A549 (cell line): ENCODE measurements around the gene GRIP1. TPM values are rescaled to one million over a fixed set of nuclear protein-coding genes. Genes with fewer than 3 reads are reported as not detected.

ENCODE experiments used
- ATAC-seq, 2 experiments: fragments of 200-7000 bp in 1 of 2; fragments of >200 bp in 1 of 2; cut with Nextera tagmentation in 1 of 2; cut with Tn5 transposase in 1 of 2; 3 replicates each; pipeline versions ENCODE4 v1.8.0 to v1.9.1; 2018 to 2020; ENCODE audit warnings: mild to moderate bottlenecking in 1 of 2, moderate library complexity in 1 of 2
- CTCF ChIA-PET: fragments of 300-600 bp; sonication (Branson Sonifier 250); formaldehyde crosslinking; extraction: SDS; loops from one replicate; lab custom pipeline; 2021; ENCODE audit warnings: antibody characterized with exemption, inconsistent platforms; lab: Yijun Ruan, JAX
- POLR2A ChIA-PET: fragments of 350-600 bp; formaldehyde crosslinking; extraction: SDS; loops from one replicate; lab custom pipeline; 2021; ENCODE audit warnings: antibody characterized with exemption, inconsistent platforms; lab: Yijun Ruan, JAX
- DNase-seq, 2 experiments: peaks; one replicate each; pipeline versions ENCODE4 v3.0.0 to v3.0.0-alpha.2; 2011 to 2016; ENCODE audit warnings: low read depth in 1 of 2, low spot score in 1 of 2
- FAIRE-seq: peaks from 2 replicates; lab custom pipeline; 2011; peaks lifted over from hg19 to GRCh38; lab: Jason Lieb, UNC
- H3K27ac ChIP-seq, 2 experiments: fragments of >200 bp; sonication (Bioruptor Twin); formaldehyde crosslinking; 3 replicates each; pipeline ENCODE4 v1.5.1; 2016 to 2017
- H3K4me1 ChIP-seq: fragments of >200 bp; sonication (Bioruptor Twin); formaldehyde crosslinking; 3 replicates; pipeline ENCODE4 v1.6.1; 2016
- H3K4me2 ChIP-seq: fragments of >200 bp; sonication (Bioruptor Twin); formaldehyde crosslinking; 3 replicates; pipeline ENCODE4 v1.6.1; 2016
- H3K4me3 ChIP-seq: fragments of >200 bp; sonication (Bioruptor Twin); formaldehyde crosslinking; 3 replicates; pipeline ENCODE4 v1.5.1; 2016
- H3K9me3 ChIP-seq: fragments of >200 bp; sonication (Bioruptor Twin); formaldehyde crosslinking; 3 replicates; pipeline ENCODE4 v1.6.1; 2016
- CBX8 ChIP-seq: fragments of 200-600 bp; sonication (generic); IDR thresholded peaks from 2 replicates; pipeline ENCODE4 v1.6.1; 2016
- CEBPB ChIP-seq, 2 experiments: fragments of >200 bp in 1 of 2; sonication (Bioruptor Twin) in 1 of 2; formaldehyde crosslinking in 1 of 2; IDR thresholded peaks; 2 replicates each; pipeline ENCODE4 v1.6.1; 2012 to 2016
- CHD2 ChIP-seq: fragments of 150-350 bp; IDR thresholded peaks from 2 replicates; pipeline ENCODE4 v1.6.1; 2014; ENCODE audit warnings: low read length; ENCODE audit not compliant: partially characterized antibody
- CHD4 ChIP-seq: fragments of 200-600 bp; sonication (generic); IDR thresholded peaks from 2 replicates; pipeline ENCODE4 v1.6.1; 2016; ENCODE audit warnings: antibody characterized with exemption, mild to moderate bottlenecking, borderline replicate concordance
- EHF ChIP-seq: fragments of 250-450 bp; sonication (Bioruptor Pico); IDR thresholded peaks from 2 replicates; pipeline ENCODE4 v1.5.0; 2020; ENCODE audit warnings: mild to moderate bottlenecking
- ESRRA ChIP-seq: fragments of 150-350 bp; IDR thresholded peaks from 2 replicates; pipeline ENCODE4 v1.6.1; 2014; ENCODE audit warnings: mild to moderate bottlenecking, low read length, borderline replicate concordance
- FOSL2 ChIP-seq, 2 experiments: fragments of 450-650 bp in 1 of 2; fragments of >200 bp in 1 of 2; sonication (Bioruptor Twin) in 1 of 2; formaldehyde crosslinking; IDR thresholded peaks; 2 replicates each; pipeline versions ENCODE4 v1.5.0 to v1.6.1; 2016 to 2020; ENCODE audit warnings: mild to moderate bottlenecking in 1 of 2, moderate library complexity in 1 of 2
- GATA3 ChIP-seq: IDR thresholded peaks from 2 replicates; pipeline ENCODE4 v1.6.1; 2012; ENCODE audit warnings: borderline replicate concordance
- HDAC2 ChIP-seq: fragments of 200-600 bp; sonication (generic); IDR thresholded peaks from 2 replicates; pipeline ENCODE4 v1.6.1; 2016
- HOXB13 ChIP-seq: fragments of 250-450 bp; sonication (Bioruptor Pico); IDR thresholded peaks from 2 replicates; pipeline ENCODE4 v1.5.0; 2020; ENCODE audit warnings: low read depth, mild to moderate bottlenecking, moderate library complexity
- KDM5A ChIP-seq: fragments of 200-600 bp; sonication (generic); IDR thresholded peaks from 2 replicates; pipeline ENCODE4 v1.6.1; 2016; ENCODE audit warnings: antibody characterized with exemption, mild to moderate bottlenecking
- MAFK ChIP-seq: fragments of 450-650 bp; IDR thresholded peaks from 2 replicates; pipeline ENCODE4 v1.6.1; 2014; ENCODE audit not compliant: partially characterized antibody
- MYC ChIP-seq: IDR thresholded peaks from 2 replicates; pipeline ENCODE4 v1.6.1; 2012; ENCODE audit warnings: mild to moderate bottlenecking, inconsistent platforms, low read length, improper control_type of control experiment, borderline replicate concordance
- NFE2L2 ChIP-seq: fragments of 150-350 bp; conservative IDR thresholded peaks from 2 replicates; pipeline ENCODE4 v1.6.1; 2014; ENCODE audit warnings: low read length
- PHF8 ChIP-seq: fragments of 200-600 bp; sonication (generic); IDR thresholded peaks from 2 replicates; pipeline ENCODE4 v1.6.1; 2016; ENCODE audit warnings: low read depth, mild to moderate bottlenecking, antibody characterized with exemption, moderate library complexity, borderline replicate concordance
- POLR2A ChIP-seq: IDR thresholded peaks from 2 replicates; pipeline ENCODE4 v1.6.1; 2012; ENCODE audit warnings: mild to moderate bottlenecking, low read length
- SMC3 ChIP-seq: fragments of >200 bp; sonication (Bioruptor Twin); formaldehyde crosslinking; IDR thresholded peaks from 3 replicates; pipeline ENCODE4 v1.6.1; 2018; ENCODE audit warnings: inconsistent platforms
- SREBF2 ChIP-seq: fragments of 450-650 bp; IDR thresholded peaks from 2 replicates; pipeline ENCODE4 v1.6.1; 2014; ENCODE audit warnings: mild to moderate bottlenecking, moderate library complexity
- ZFP36 ChIP-seq: fragments of 450-650 bp; IDR thresholded peaks from 2 replicates; pipeline ENCODE4 v1.6.1; 2014; ENCODE audit warnings: borderline replicate concordance; ENCODE audit not compliant: partially characterized antibody
- ZSCAN20 ChIP-seq: fragments of 250-450 bp; sonication (Bioruptor Pico); IDR thresholded peaks from 2 replicates; pipeline ENCODE4 v1.8.0; 2022; ENCODE audit warnings: mild to moderate bottlenecking, moderate library complexity
- WGBS: methylation state at CpG from one replicate; pipeline ENCODE4 v1.1.6; 2017; ENCODE audit errors: missing lambda C conversion rate; 5-methylcytosine and 5-hydroxymethylcytosine counted together
- polyA plus RNA-seq, 4 experiments: library from polyadenylated mRNA; depleted of rRNA in 3 of 4; stranded (reverse); fragments of >200 nt; fragmentation: RNase III in 1 of 4; extraction: RNeasy Plus Mini Kit Qiagen cat#74134 plus additional on column Dnase treatment in 1 of 4; gene quantifications; 2 replicates in 3 of 4; 3 replicates in 1 of 4; pipeline ENCODE4 v1.2.3, GENCODE V29; 2011 to 2017
- TF ChIP-seq, protein P1 (sequence below): fragments of 250-450 bp; sonication (Bioruptor Pico); IDR thresholded peaks from 2 replicates; pipeline ENCODE4 v1.5.0; 2021; ENCODE audit warnings: mild to moderate bottlenecking, moderate library complexity, borderline replicate concordance
- TF ChIP-seq, protein P2 (sequence below): IDR thresholded peaks from 2 replicates; pipeline ENCODE4 v1.6.1; 2012; ENCODE audit warnings: low read depth, borderline replicate concordance
- TF ChIP-seq, protein P3 (sequence below): IDR thresholded peaks from 2 replicates; pipeline ENCODE4 v1.6.1; 2012
- TF ChIP-seq, protein P4 (sequence below): fragments of 250-450 bp; sonication (Bioruptor Pico); IDR thresholded peaks from 2 replicates; pipeline ENCODE4 v1.5.0; 2020; ENCODE audit warnings: low read depth, mild to moderate bottlenecking, moderate library complexity

GRIP1 gene
- polyA plus RNA-seq, 2 of the 4 experiments (the other 2 are of a cell fraction), result 4.6 to 5.8 TPM

DNA sequence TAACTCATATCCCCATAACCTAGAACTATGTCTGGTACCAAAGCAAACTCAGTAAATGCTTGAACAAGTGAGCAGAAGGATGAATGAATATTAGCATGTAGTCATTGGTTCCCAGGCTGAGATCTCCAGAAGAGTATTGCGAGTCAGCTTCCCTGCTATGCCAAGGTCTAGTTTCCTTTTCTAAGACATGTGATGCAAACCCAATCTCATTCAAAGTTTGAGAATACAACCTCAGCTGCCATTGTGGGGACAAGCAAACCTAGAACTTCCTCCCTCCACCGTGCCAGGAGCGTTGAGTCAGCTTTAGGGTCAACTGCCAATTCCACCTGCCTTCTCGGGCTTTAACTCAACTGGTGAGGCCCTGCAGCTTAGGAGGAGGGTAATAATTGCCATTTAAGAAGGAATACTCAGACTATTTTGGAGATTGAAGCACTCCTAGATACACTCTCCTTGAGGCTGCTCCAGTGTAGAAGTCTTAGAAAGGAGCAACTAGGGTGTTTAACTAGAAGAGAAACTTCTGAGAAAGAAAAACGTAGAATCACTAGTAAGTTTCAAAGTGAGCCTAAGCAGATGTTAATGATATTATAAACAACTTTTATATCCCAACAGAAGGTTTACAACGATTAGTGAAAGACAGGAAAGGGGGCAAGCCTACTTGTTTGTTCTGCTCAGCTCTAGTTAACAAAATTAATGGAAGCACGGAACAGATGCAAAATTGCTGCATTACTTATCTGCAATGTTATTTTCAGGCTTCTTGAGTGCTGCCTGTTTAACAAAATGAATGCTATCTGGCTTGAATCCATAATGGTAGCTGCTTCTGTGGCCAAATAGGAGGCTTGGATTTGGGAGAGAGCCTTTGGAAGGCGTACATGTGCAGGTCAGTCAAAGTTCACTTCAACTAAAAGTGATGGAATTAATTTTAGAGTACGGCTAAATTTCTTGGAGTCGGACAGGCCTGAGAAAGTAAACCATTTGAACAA is 279.7 kb downstream of the GRIP1 start:
- POLR2A ChIA-PET, result no interaction called here
- Histone ChIP-seq H3K4me2 (no peak overlapping the region), H3K4me3 (no peak overlapping the region), H3K4me1 (no peaks in the 10 kb centered on the region)
- no peak for DNase-seq
- no peak for FAIRE-seq
- no peak for ATAC-seq
- WGBS, result 54% methylated on average over 10 of the region's 10 CpGs
- CTCF ChIA-PET, result interaction anchor here (1.3 kb wide), 1 partner anchor 38 kb away, joined by 3 read pairs; no protein-coding TSS in a partner anchor
- TF ChIP-seq CHD2, result no peak
- no peak for TF ChIP-seq EHF (CRISPR knock-in tag)
- TF ChIP-seq, protein P1, sequence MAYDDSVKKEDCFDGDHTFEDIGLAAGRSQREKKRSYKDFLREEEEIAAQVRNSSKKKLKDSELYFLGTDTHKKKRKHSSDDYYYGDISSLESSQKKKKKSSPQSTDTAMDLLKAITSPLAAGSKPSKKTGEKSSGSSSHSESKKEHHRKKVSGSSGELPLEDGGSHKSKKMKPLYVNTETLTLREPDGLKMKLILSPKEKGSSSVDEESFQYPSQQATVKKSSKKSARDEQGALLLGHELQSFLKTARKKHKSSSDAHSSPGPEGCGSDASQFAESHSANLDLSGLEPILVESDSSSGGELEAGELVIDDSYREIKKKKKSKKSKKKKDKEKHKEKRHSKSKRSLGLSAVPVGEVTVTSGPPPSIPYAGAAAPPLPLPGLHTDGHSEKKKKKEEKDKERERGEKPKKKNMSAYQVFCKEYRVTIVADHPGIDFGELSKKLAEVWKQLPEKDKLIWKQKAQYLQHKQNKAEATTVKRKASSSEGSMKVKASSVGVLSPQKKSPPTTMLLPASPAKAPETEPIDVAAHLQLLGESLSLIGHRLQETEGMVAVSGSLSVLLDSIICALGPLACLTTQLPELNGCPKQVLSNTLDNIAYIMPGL, result no peak
- TF ChIP-seq NFE2L2, result no peak
- no peak for TF ChIP-seq GATA3
- TF ChIP-seq POLR2A, result no peak
- no peak for TF ChIP-seq CHD4
- TF ChIP-seq, protein P2, sequence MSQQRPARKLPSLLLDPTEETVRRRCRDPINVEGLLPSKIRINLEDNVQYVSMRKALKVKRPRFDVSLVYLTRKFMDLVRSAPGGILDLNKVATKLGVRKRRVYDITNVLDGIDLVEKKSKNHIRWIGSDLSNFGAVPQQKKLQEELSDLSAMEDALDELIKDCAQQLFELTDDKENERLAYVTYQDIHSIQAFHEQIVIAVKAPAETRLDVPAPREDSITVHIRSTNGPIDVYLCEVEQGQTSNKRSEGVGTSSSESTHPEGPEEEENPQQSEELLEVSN, result no peak
- TF ChIP-seq, protein P3, sequence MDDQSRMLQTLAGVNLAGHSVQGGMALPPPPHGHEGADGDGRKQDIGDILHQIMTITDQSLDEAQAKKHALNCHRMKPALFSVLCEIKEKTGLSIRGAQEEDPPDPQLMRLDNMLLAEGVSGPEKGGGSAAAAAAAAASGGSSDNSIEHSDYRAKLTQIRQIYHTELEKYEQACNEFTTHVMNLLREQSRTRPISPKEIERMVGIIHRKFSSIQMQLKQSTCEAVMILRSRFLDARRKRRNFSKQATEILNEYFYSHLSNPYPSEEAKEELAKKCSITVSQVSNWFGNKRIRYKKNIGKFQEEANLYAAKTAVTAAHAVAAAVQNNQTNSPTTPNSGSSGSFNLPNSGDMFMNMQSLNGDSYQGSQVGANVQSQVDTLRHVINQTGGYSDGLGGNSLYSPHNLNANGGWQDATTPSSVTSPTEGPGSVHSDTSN, result no peak
- TF ChIP-seq MYC, result no peak
- no peak for TF ChIP-seq ZFP36
- TF ChIP-seq, all 56 proteins: peak for 0
- no peak overlapping the region for H3K27ac ChIP-seq
- H3K9me3 ChIP-seq, result no peaks in the 10 kb centered on the region

DNA sequence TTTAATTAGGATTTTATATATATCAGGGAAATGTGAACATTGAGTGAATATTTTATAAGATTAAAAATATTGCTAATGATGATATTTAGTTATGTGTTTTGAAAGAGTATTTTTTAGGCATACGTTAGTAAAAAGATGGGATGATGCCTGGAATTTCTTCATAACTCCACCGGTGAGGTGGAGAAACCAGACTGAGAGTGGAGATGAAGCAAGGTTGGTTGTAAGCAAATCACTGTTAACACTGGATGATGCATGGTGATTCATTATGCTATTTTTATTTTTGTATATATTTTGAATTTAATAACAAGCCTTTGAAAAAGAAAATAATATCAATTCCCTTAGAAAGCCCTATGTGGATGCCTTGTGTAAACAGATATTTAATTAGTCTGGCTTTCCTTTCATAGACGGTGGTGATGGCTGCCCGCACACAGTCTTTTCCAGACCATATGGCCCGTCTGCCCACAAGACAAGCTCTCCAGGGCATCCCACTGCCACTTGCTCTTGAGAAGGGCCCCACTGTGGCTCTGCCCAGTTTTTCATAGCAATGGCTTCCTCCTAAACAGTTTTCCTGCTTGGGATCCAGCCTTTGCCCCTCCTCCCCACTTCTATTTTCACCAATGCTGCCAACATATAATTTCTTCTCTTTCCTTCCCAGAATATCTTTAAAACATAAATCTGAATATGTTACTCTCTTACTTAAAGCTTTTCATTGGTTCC is 281.1 kb downstream of the GRIP1 start:
- H3K4me1 ChIP-seq, result no peaks in the 10 kb centered on the region
- ChIA-PET CTCF (no interaction called here), POLR2A (interaction anchor here (0.6 kb wide), 1 partner anchor 20 kb away, joined by 3 read pairs; no protein-coding TSS in a partner anchor)
- no peak overlapping the region for H3K4me2 ChIP-seq
- no peak for FAIRE-seq
- H3K9me3 ChIP-seq, result no peaks in the 10 kb centered on the region
- DNase-seq, result no peak
- no peak for ATAC-seq
- H3K27ac ChIP-seq, result no peak overlapping the region
- WGBS, result 62% methylated on average over 5 of the region's 5 CpGs
- H3K4me3 ChIP-seq, result no peak overlapping the region
- no peak for TF ChIP-seq FOSL2 (IDR thresholded peaks at IDR 0.05)
- TF ChIP-seq FOSL2 (CRISPR knock-in tag; IDR thresholded peaks at IDR 0.05), result no peak
- TF ChIP-seq ESRRA, result no peak
- TF ChIP-seq ZFP36, result no peak
- TF ChIP-seq SMC3, result no peak
- TF ChIP-seq HOXB13 (CRISPR knock-in tag), result no peak
- no peak for TF ChIP-seq CEBPB (IDR thresholded peaks at IDR 0.05)
- no peak for TF ChIP-seq SREBF2
- TF ChIP-seq KDM5A, result no peak
- no peak for TF ChIP-seq ZSCAN20 (CRISPR knock-in tag)
- no peak for TF ChIP-seq HDAC2
- TF ChIP-seq MAFK, result no peak
- TF ChIP-seq, protein P4, sequence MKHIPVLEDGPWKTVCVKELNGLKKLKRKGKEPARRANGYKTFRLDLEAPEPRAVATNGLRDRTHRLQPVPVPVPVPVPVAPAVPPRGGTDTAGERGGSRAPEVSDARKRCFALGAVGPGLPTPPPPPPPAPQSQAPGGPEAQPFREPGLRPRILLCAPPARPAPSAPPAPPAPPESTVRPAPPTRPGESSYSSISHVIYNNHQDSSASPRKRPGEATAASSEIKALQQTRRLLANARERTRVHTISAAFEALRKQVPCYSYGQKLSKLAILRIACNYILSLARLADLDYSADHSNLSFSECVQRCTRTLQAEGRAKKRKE (CRISPR knock-in tag), result no peak
- TF ChIP-seq CBX8, result no peak
- no peak for TF ChIP-seq PHF8
- TF ChIP-seq, all 56 proteins: peak for 0
